Gastroesophageal sphincter (tissue), 4 donors: Measurements from ENCODE around the gene SERTAD1. TPM values are rescaled to one million over a fixed set of nuclear protein-coding genes. Genes with fewer than 3 reads are reported as not detected.

Experiments
- ATAC-seq: fragments of 150-250 bp; one replicate; pipeline ENCODE4 v1.9.1; 2016; ENCODE audit warnings: mild to moderate bottlenecking, moderate library complexity
- H3K27ac ChIP-seq, 4 donors: fragments of 200-600 bp; sonication (generic) in 3 of 4; 1 replicate in 3 of 4; 2 replicates in 1 of 4; pipeline ENCODE4 v1.5.1; 2016 to 2019
- H3K27me3 ChIP-seq: fragments of 200-600 bp; sonication (generic); one replicate; pipeline ENCODE4 v1.5.1; 2019
- H3K36me3 ChIP-seq, 2 donors: fragments of 200-600 bp; sonication (generic); one replicate each; pipeline ENCODE4 v1.5.1; 2019; ENCODE audit warnings: control low read depth in 1 of 2
- H3K4me1 ChIP-seq, 3 donors: fragments of 200-600 bp; sonication (generic); 1 replicate in 2 of 3; 2 replicates in 1 of 3; pipeline ENCODE4 v1.5.1; 2016 to 2019; ENCODE audit warnings: control low read depth in 2 of 3
- H3K4me3 ChIP-seq, 2 donors: fragments of 200-600 bp; sonication (generic); one replicate each; pipeline ENCODE4 v1.5.1; 2019; ENCODE audit warnings: mild to moderate bottlenecking in 1 of 2, moderate library complexity in 1 of 2
- H3K9me3 ChIP-seq, 3 donors: fragments of 200-600 bp; sonication (generic); one replicate each; pipeline ENCODE4 v1.5.1; 2017 to 2019; ENCODE audit warnings: control low read depth in 2 of 3
- CTCF ChIP-seq, 4 experiments: fragments of 200-600 bp in 2 of 4; fragments of 450-650 bp in 2 of 4; sonication (generic) in 1 of 4; IDR thresholded peaks; one replicate each; pipeline ENCODE4 v1.5.1; 2017 to 2019; ENCODE audit warnings: antibody characterized with exemption in 4 of 4, mild to moderate bottlenecking in 2 of 4, moderate library complexity in 2 of 4
- EP300 ChIP-seq: sonication (generic); formaldehyde crosslinking; IDR thresholded peaks from one replicate; pipeline ENCODE4 v1.6.1; 2017; ENCODE audit warnings: antibody characterized with exemption, mild to moderate bottlenecking
- POLR2A ChIP-seq, 2 donors: fragments of 450-650 bp; IDR thresholded peaks; one replicate each; pipeline ENCODE4 v1.6.1; 2017; ENCODE audit warnings: antibody characterized with exemption in 2 of 2, mild to moderate bottlenecking in 2 of 2, moderate library complexity in 1 of 2
- POLR2AphosphoS5 ChIP-seq: sonication (generic); formaldehyde crosslinking; IDR thresholded peaks from one replicate; pipeline ENCODE4 v1.6.1; 2017; ENCODE audit warnings: antibody characterized with exemption
- WGBS, 2 donors: methylation state at CpG; one replicate each; pipeline ENCODE4 v1.1.5; 2018; ENCODE audit warnings: low coverage in 1 of 2; 5-methylcytosine and 5-hydroxymethylcytosine counted together
- total RNA-seq, 4 donors: library from RNA; depleted of rRNA; stranded (reverse); fragments of >200 nt; gene quantifications; one replicate each; pipeline ENCODE4 v1.1.0, GENCODE V29; 2016

Gene SERTAD1
- total RNA-seq, 4 donors from 2014 or later: 16.6 to 22.1 (median 18.9) TPM

GRCh38 chr19:40398417-40399131, 27.2 kb downstream of the SERTAD1 start:
- Histone ChIP-seq H3K27me3 (no peaks in the 10 kb centered on the region), H3K27ac (no peak overlapping the region), H3K4me1 (peaks cover 0 to 10% (median 0%) of the 10 kb centered on the region in 3 donors), H3K36me3 (peaks cover 0 to 30% of the 10 kb centered on the region in 2 donors), H3K4me3 (peak overlapping the region in 1 of 2 donors; percentile 19), H3K9me3 (no peaks in the 10 kb centered on the region)
- TF ChIP-seq POLR2A (IDR thresholded peaks at IDR 0.05): no peak
- TF ChIP-seq POLR2AphosphoS5: no peak
- TF ChIP-seq EP300: no peak
- no peak for TF ChIP-seq CTCF (IDR thresholded peaks at IDR 0.05)
- WGBS, 2 donors: 48 to 64% methylated on average over 5 to 32 of the region's 49 CpGs
- ATAC-seq: no peak

- Histone ChIP-seq H3K27ac (no peak overlapping the region), H3K4me1 (no peaks in the 10 kb centered on the region), H3K36me3 (peaks cover 0 to 30% of the 10 kb centered on the region in 2 donors), H3K4me3 (no peak overlapping the region), H3K27me3 (no peaks in the 10 kb centered on the region), H3K9me3 (no peaks in the 10 kb centered on the region)
- ATAC-seq: no peak
- no CpG with 5 or more reads among the region's 22 CpGs for WGBS, 2 donors
- no peak for TF ChIP-seq POLR2A (IDR thresholded peaks at IDR 0.05)
- TF ChIP-seq POLR2AphosphoS5: no peak
- no peak for TF ChIP-seq EP300
- no peak for TF ChIP-seq CTCF (IDR thresholded peaks at IDR 0.05)
Measured at GRCh38 chr19:40397568-40397906, 28.3 kb downstream of the SERTAD1 start.

GRCh38 chr19:40396886-40397567, 28.8 kb downstream of the SERTAD1 start:
- H3K27me3 ChIP-seq: no peaks in the 10 kb centered on the region

GRCh38 chr19:40395956-40396355, 29.8 kb downstream of the SERTAD1 start:
- 90 to 92% methylated on average over 4 to 9 of the region's 14 CpGs for WGBS, 2 donors
- ATAC-seq: no peak
- peaks cover 0 to 30% of the 10 kb centered on the region in 2 donors for H3K36me3 ChIP-seq
- no peaks in the 10 kb centered on the region for H3K9me3 ChIP-seq
- H3K27me3 ChIP-seq: no peaks in the 10 kb centered on the region
- H3K27ac ChIP-seq: no peak overlapping the region
- TF ChIP-seq EP300 (no peak), CTCF (IDR thresholded peaks at IDR 0.05) (no peak), POLR2A (IDR thresholded peaks at IDR 0.05) (no peak), POLR2AphosphoS5 (no peak)
- H3K4me1 ChIP-seq: no peaks in the 10 kb centered on the region
- H3K4me3 ChIP-seq: no peak overlapping the region

More at GRCh38 chr19:40396886-40397567, 28.8 kb downstream of the SERTAD1 start:
- WGBS, 2 donors: 100% methylated on average over 1 of the region's 20 CpGs; no CpG with 5 or more reads in 1 of the 2 donors
- Histone ChIP-seq H3K36me3 (peaks cover 0 to 30% of the 10 kb centered on the region in 2 donors), H3K4me1 (no peaks in the 10 kb centered on the region), H3K9me3 (no peaks in the 10 kb centered on the region), H3K27ac (no peak overlapping the region), H3K4me3 (no peak overlapping the region)
- TF ChIP-seq POLR2A (IDR thresholded peaks at IDR 0.05): no peak
- no peak for TF ChIP-seq POLR2AphosphoS5
- TF ChIP-seq CTCF (IDR thresholded peaks at IDR 0.05): no peak
- TF ChIP-seq EP300: no peak
- ATAC-seq: no peak
